IPS-20b (cell line): ENCODE results near the gene ASTN2.

Experiments
- H3K27ac ChIP-seq: one replicate; pipeline ENCODE4 v1.5.1; 2013; ENCODE audit warnings: low read length
- H3K27me3 ChIP-seq: 2 replicates; pipeline ENCODE4 v1.6.1; 2013; ENCODE audit warnings: mild to moderate bottlenecking, low read length, inconsistent platforms; ENCODE audit not compliant: insufficient read depth
- H3K36me3 ChIP-seq: 2 replicates; pipeline ENCODE4 v1.6.1; 2013; ENCODE audit warnings: low read depth, mild to moderate bottlenecking, inconsistent platforms, low read length, moderate library complexity; ENCODE audit not compliant: insufficient read depth
- H3K4me1 ChIP-seq: 2 replicates; pipeline ENCODE4 v1.6.1; 2013; ENCODE audit warnings: mild to moderate bottlenecking, control low read depth, inconsistent platforms, low read length, moderate library complexity; ENCODE audit not compliant: insufficient read depth
- H3K4me3 ChIP-seq: 2 replicates; pipeline ENCODE4 v1.5.1; 2013; ENCODE audit warnings: mild to moderate bottlenecking, low read length, inconsistent platforms
- H3K9ac ChIP-seq: 2 replicates; pipeline ENCODE4 v1.6.1; 2013; ENCODE audit warnings: low read depth, mild to moderate bottlenecking, inconsistent platforms, low read length, moderate library complexity
- H3K9me3 ChIP-seq: 2 replicates; pipeline ENCODE4 v1.6.1; 2013; ENCODE audit warnings: mild to moderate bottlenecking, low read depth, low read length, inconsistent platforms; ENCODE audit not compliant: insufficient read depth

ASTN2 gene

DNA sequence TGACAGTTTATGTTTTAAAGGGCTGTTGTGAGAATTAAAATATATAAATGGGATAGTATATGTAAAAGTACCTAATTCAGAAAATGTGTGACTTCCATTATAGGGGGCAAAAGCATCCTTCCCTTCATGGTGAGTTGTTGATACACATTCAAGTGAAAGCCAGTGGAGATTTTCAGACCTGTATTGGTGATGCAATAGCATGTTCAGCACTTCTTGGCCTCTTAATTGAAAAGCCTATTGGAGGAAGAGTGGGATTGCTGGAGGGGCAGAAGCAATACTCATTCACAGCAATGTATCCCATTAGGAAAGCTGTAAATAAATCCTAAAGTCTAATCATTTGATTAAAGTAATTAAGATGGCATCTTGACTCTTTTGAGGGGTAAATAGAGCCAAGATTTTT lies 710.4 kb downstream of the ASTN2 start:
- no peaks in the 10 kb centered on the region for H3K27me3 ChIP-seq
- no peaks in the 10 kb centered on the region for H3K9me3 ChIP-seq
- no peaks in the 10 kb centered on the region for H3K4me1 ChIP-seq
- H3K9ac ChIP-seq, result no peak overlapping the region
- H3K27ac ChIP-seq, result no peak overlapping the region
- H3K36me3 ChIP-seq, result peaks cover 15% of the 10 kb centered on the region
- no peak overlapping the region for H3K4me3 ChIP-seq

- Histone ChIP-seq H3K4me3 (no peak overlapping the region), H3K36me3 (peaks cover 23% of the 10 kb centered on the region), H3K9me3 (no peaks in the 10 kb centered on the region), H3K4me1 (no peaks in the 10 kb centered on the region), H3K27me3 (no peaks in the 10 kb centered on the region), H3K9ac (no peak overlapping the region), H3K27ac (no peak overlapping the region)
These were observed 711.2 kb downstream of the ASTN2 start for GRCh38 chr9:116703634-116704033.

DNA sequence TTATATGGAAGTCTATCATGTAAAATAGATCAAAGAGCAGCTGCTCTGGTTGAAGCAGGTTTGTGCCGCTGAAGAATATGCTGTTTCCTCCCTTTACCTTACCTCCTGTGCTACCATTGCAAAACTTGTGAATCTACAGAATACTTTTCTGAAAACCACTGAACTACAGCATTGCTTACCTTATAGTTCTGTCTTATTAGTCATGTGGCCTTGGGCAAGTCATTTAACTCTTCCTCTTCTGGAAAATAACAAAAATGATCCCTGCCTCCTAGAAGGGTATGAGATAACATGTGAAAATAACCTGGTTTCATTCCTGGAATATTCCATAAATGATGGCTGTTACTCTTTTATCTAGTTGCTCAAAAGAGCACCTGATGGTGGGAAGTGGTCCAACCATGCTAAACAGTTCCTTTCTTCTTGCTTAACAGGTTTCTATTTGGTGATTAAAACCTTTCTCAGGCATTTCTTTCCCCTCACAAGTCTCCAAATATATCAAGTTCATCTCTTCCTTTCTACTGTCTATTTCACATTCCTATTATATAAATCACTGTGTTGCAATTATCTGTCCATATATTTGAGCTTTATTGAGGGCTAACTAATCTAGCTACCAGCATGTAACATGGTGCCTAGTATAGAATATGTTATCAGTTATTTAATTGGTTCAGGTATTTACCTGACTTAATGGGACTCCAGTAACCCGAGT lies 712.8 kb downstream of the ASTN2 start:
- H3K9ac ChIP-seq, result no peak overlapping the region
- H3K4me1 ChIP-seq, result no peaks in the 10 kb centered on the region
- H3K4me3 ChIP-seq, result no peak overlapping the region
- H3K27ac ChIP-seq, result no peak overlapping the region
- H3K36me3 ChIP-seq, result peaks cover 37% of the 10 kb centered on the region
- no peaks in the 10 kb centered on the region for H3K9me3 ChIP-seq
- H3K27me3 ChIP-seq, result no peaks in the 10 kb centered on the region

- Histone ChIP-seq H3K27ac (no peak overlapping the region), H3K36me3 (peaks cover 37% of the 10 kb centered on the region), H3K4me1 (no peaks in the 10 kb centered on the region), H3K4me3 (no peak overlapping the region), H3K27me3 (no peaks in the 10 kb centered on the region), H3K9me3 (no peaks in the 10 kb centered on the region), H3K9ac (no peak overlapping the region)
These were observed 713.7 kb downstream of the ASTN2 start for GRCh38 chr9:116700882-116701865.

DNA sequence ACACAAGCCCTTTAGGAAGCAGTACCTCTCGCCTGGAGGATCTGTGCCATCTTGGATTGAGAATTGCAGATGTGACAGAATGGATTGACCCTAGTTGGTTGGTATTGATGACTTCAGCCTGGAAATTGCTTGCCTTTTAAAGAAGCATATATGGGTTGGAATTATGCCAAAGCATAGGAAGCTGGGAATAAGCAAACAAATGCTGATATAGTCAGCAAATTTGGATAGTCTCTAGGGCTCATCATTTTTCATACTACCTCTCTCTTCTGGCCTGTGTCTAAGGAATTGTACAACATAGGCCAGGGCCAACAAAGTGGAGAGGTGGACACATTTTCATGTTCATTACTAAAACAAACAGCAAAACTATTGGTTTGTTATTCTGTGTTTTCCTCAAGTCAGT lies 714.6 kb downstream of the ASTN2 start:
- Histone ChIP-seq H3K9me3 (no peaks in the 10 kb centered on the region), H3K4me1 (no peaks in the 10 kb centered on the region), H3K36me3 (peaks cover 37% of the 10 kb centered on the region), H3K4me3 (no peak overlapping the region), H3K9ac (no peak overlapping the region), H3K27me3 (no peaks in the 10 kb centered on the region), H3K27ac (no peak overlapping the region)

GRCh38 chr9:116697887-116698286 lies 717.0 kb downstream of the ASTN2 start:
- Histone ChIP-seq H3K4me1 (no peaks in the 10 kb centered on the region), H3K27me3 (no peaks in the 10 kb centered on the region), H3K4me3 (no peak overlapping the region), H3K36me3 (peaks cover 37% of the 10 kb centered on the region), H3K9ac (no peak overlapping the region), H3K9me3 (no peaks in the 10 kb centered on the region), H3K27ac (no peak overlapping the region)

DNA sequence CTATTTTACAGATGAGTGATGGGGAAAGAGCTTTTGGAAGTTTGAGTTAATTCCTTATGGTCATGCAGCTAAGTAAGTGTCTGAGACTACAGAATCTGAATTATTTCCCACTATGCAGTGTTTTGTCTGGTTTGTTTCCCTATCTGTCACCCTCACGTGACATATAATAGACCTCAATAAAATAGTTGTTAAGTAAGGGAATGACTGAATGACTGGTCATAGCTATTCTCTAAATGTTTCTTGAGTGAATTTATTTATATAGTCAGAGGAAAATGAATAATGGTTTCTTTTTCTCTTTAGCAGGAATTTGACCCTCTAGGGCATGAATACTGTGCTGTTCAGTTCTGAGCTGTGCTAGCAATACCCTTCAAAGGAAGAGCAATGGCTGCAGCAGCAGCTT lies 717.5 kb downstream of the ASTN2 start:
- H3K9ac ChIP-seq, result no peak overlapping the region
- no peaks in the 10 kb centered on the region for H3K4me1 ChIP-seq
- H3K27ac ChIP-seq, result no peak overlapping the region
- no peaks in the 10 kb centered on the region for H3K27me3 ChIP-seq
- H3K36me3 ChIP-seq, result peaks cover 37% of the 10 kb centered on the region
- H3K9me3 ChIP-seq, result no peaks in the 10 kb centered on the region
- H3K4me3 ChIP-seq, result no peak overlapping the region

DNA sequence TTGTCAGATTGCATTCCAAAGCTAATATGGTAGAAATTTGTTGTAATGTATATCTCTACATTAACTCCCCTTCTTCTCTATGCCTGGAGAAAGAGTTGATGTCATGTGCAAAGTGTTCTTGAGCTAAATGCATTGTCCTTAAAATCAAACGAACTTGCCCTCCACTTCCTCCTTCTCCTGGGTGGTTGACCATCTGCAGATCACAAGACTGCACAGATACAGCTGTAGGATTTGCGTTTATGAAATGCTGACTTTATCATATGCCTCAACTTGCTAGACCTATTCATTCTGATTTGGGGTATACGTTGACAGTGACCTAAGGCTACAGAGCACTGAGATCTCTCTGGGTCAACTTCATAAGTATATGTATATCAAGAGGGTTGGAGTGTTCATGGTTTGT lies 719.4 kb downstream of the ASTN2 start:
- no peaks in the 10 kb centered on the region for H3K4me1 ChIP-seq
- H3K27ac ChIP-seq, result no peak overlapping the region
- H3K9ac ChIP-seq, result no peak overlapping the region
- no peak overlapping the region for H3K4me3 ChIP-seq
- no peaks in the 10 kb centered on the region for H3K27me3 ChIP-seq
- no peaks in the 10 kb centered on the region for H3K9me3 ChIP-seq
- H3K36me3 ChIP-seq, result peaks cover 32% of the 10 kb centered on the region

GRCh38 chr9:116694785-116695291 lies 720.0 kb downstream of the ASTN2 start:
- H3K27me3 ChIP-seq, result no peaks in the 10 kb centered on the region
- no peaks in the 10 kb centered on the region for H3K4me1 ChIP-seq
- no peak overlapping the region for H3K9ac ChIP-seq
- H3K36me3 ChIP-seq, result peaks cover 26% of the 10 kb centered on the region
- H3K9me3 ChIP-seq, result no peaks in the 10 kb centered on the region
- no peak overlapping the region for H3K27ac ChIP-seq
- H3K4me3 ChIP-seq, result no peak overlapping the region

- H3K9ac ChIP-seq, result no peak overlapping the region
- no peak overlapping the region for H3K27ac ChIP-seq
- H3K9me3 ChIP-seq, result no peaks in the 10 kb centered on the region
- peaks cover 10% of the 10 kb centered on the region for H3K36me3 ChIP-seq
- H3K4me3 ChIP-seq, result no peak overlapping the region
- H3K27me3 ChIP-seq, result no peaks in the 10 kb centered on the region
- H3K4me1 ChIP-seq, result 0 out of 2 replicates have a peak, but pooled peaks cover 4% of the 10 kb centered on the region
These were observed 721.6 kb downstream of the ASTN2 start for GRCh38 chr9:116693233-116693731.

- Histone ChIP-seq H3K27ac (no peak overlapping the region), H3K9me3 (no peaks in the 10 kb centered on the region), H3K27me3 (no peaks in the 10 kb centered on the region), H3K9ac (no peak overlapping the region), H3K4me1 (0 out of 2 replicates have a peak, but pooled peaks cover 4% of the 10 kb centered on the region), H3K4me3 (no peak overlapping the region), H3K36me3 (peaks cover 4% of the 10 kb centered on the region; the same call in 1 of the 2 replicates)
These were observed 722.2 kb downstream of the ASTN2 start for GRCh38 chr9:116692616-116693015.
